HS-5 (cell line): ENCODE measurements around the gene RNF41.

Source experiments
- DNase-seq: peaks from one replicate; pipeline ENCODE4 v3.0.0-alpha.2; 2012; ENCODE audit warnings: low read depth

The RNF41 gene

DNA sequence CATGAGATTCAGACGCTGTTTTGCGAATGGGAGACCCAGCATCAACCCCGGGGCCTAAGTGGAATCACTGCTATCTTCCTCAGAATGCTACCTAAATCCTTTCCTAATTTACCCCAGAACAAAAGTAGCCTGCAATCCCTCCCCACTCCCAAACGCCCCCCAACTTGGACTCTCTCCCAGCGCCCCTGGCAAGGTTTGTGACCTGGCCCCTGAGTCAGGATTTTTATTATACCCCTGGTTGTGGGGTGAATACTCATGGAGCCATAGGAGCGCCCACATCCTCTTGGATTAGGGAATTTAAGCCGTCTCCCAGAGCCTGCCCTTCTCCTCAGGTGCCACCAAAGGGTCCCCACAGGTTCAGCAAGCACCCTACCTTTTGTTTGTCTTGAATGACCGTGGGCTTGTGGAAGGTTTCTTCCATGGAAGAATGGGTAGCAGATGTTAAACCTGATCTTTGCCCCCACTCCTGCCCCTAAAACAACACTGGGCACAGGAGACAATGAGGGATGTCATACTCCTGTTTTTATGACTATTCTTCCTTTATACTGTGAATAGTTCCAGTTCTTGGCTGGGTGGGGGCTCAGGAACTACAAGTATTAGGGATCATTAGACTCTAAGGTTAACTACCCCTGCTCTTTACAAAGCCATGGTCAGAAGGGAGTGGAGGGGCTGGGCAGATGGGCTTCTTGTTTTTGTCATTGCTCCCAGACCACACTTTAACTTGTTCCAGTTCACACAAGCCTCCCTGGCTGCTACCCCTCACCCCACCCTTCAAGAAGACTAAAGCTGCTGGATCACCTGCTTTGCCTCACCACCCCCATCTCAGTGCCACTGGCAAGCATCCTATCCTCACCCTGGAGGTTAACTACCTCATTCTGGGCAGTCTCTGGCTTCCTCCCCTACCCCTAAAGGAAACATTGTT is 68.7 kb downstream of the RNF41 start:
- DNase-seq, result no peak
